Erythroblast (primary cell): ENCODE data around the gene MTF2.

Experiments used
- GATA1 ChIP-seq: IDR thresholded peaks from 2 replicates; pipeline ENCODE4 v1.6.1; 2011; ENCODE audit warnings: low read depth, mild to moderate bottlenecking, control low read depth, low read length, moderate library complexity
- POLR2A ChIP-seq: IDR thresholded peaks from 2 replicates; pipeline ENCODE4 v1.6.1; 2011; ENCODE audit warnings: mild to moderate bottlenecking, low read length

DNA sequence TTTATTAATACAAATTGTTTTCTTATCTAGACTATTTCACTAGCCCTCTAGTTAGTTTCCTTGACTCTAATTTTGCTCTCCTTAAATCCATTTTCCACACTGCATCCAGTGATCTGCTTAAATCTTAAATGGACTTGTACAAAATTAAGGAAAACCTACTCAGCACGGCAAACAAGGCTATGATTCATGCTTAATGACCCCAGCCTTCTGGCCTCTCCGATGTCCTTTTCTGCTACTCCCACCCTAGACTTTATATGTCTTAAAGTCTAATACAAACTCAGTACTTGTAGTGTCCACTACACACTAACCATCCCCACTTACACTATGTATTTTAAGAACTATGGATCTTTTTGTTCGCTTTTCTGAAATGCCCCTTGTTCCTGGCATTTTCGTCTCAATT, 98.9 kb downstream of the MTF2 start:
- TF ChIP-seq POLR2A, result no peak
- no peak for TF ChIP-seq GATA1
